ENCODE results near the gene SPATA24. TPM values are rescaled to one million over a fixed set of nuclear protein-coding genes. Genes with fewer than 3 reads are reported as not detected.
A peak's percentile ranks its signal among the peaks of the same experiment; 100 is the strongest.

The SPATA24 gene
- total and polyA plus RNA-seq, 2 of the 13 experiments (the other 11 are each of a cell fraction or from before 2014, with no cell fraction given): 6.0 to 11.1 TPM

GRCh38 chr5:139439013-139439903, 35.4 kb upstream of the SPATA24 start, which contains the start of gene DNAJC18:
Gene DNAJC18, minus strand, starts transcription at chr5:139439525. Its CDS starts 80 bp downstream, at chr5:139439445.
- Histone ChIP-seq H2AFZ (ENCODE audit: low read length) (peak within 1 kb of the TSS; percentile 87), H4K20me1 (ENCODE audit: insufficient read depth, low read length) (no peaks in the 10 kb centered on the region), H3K4me3 (replicated peaks in 1 of 3; ENCODE audit: insufficient read depth in 1 of 3, low read depth in 2 of 3, low read length in 3 of 3) (peak within 1 kb of the TSS; percentile 89 to 98 (median 89)), H3K4me1 (ENCODE audit: insufficient read depth, low read length) (peaks cover 15% of the 10 kb centered on the region), H3K27ac (ENCODE audit: extremely low read length, insufficient read depth, low read length) (peak within 1 kb of the TSS; percentile 73), H3K36me3 (replicated peaks in 1 of 2; ENCODE audit: control insufficient read depth in 1 of 2, insufficient read depth in 2 of 2, low read length in 2 of 2) (no peaks in the 10 kb centered on the region), H3K27me3 (ENCODE audit: control insufficient read depth in 1 of 2, insufficient read depth in 2 of 2, low read length in 2 of 2) (0 out of 5 replicates have a peak, but pooled peaks cover 0 to 7% of the 10 kb centered on the region in 2 experiments), H3K9me3 (ENCODE audit: low read length) (no peaks in the 10 kb centered on the region), H3K79me2 (ENCODE audit: insufficient read depth, low read length) (no peaks in the 10 kb centered on the region), H3K4me2 (ENCODE audit: low read depth, low read length) (peak within 1 kb of the TSS; percentile 94), H3K9ac (ENCODE audit: insufficient read depth, low read depth, low read length) (peak within 1 kb of the TSS; percentile 84)
- in situ Hi-C loops (cut with HindIII; ENCODE audit: extremely low pct_ligation_motif_present, low pct_unique_long_range_greater_than_20kb) (no loop called here), intact Hi-C loops (cut with micrococcal nuclease; ENCODE audit: unreplicated experiment) (loop anchor here (5.0 to 10.0 kb wide), 2 partner anchors 63 to 306 kb away; no protein-coding TSS in a partner anchor)
- CTCF ChIA-PET (ENCODE audit: low intra/inter-chr PET ratio, low total read pairs): no interaction called here
- DNase-seq (ENCODE audit: low spot score) (peak; percentile 81), FAIRE-seq (peak; percentile 92), ATAC-seq (peak; percentile 97)
- under 1% methylated on average over 31 of the region's 49 CpGs for WGBS (ENCODE audit: low lambda C conversion rate)
- BruUV-seq (replicated peaks): no TSS peak
- POLR2A ChIA-PET: interaction anchor here (0.7 to 2.4 kb wide), 25 partner anchors 9 to 241 kb away, joined by 3 to 52 read pairs (median 4); partner anchors contain the start of genes MATR3, SIL1, SPATA24 and STING1
- TF ChIP-seq GABPB1 (CRISPR knock-in tag; IDR thresholded peaks at IDR 0.05): peak; percentile 86
- TF ChIP-seq IRF1 (CRISPR knock-in tag; IDR thresholded peaks at IDR 0.05; ENCODE audit: low read depth): 0 out of 2 replicates have a peak, but pooled peaks have one; percentile 38
- no peak for TF ChIP-seq ZNF180 (CRISPR knock-in tag; IDR thresholded peaks at IDR 0.05; ENCODE audit: borderline replicate concordance, low read depth)
- TF ChIP-seq ZNF552 (CRISPR knock-in tag; IDR thresholded peaks at IDR 0.05; ENCODE audit: borderline replicate concordance): no peak
- TF ChIP-seq SP1 (IDR thresholded peaks at IDR 0.05): no peak
- TF ChIP-seq SP1 (CRISPR knock-in tag; IDR thresholded peaks at IDR 0.05): peak; percentile 22; the same call in 1 of the 2 replicates
- no peak for TF ChIP-seq NFYB (CRISPR knock-in tag; IDR thresholded peaks at IDR 0.05)
- TF ChIP-seq ZUFSP (CRISPR knock-in tag; IDR thresholded peaks at IDR 0.05; ENCODE audit: borderline replicate concordance): no peak
- no peak for TF ChIP-seq ZNF615 (CRISPR knock-in tag; IDR thresholded peaks at IDR 0.05; ENCODE audit: borderline replicate concordance)
- TF ChIP-seq RAD51 (IDR thresholded peaks at IDR 0.05; ENCODE audit: borderline replicate concordance): no peak
- no peak for TF ChIP-seq AGO2 (optimal IDR thresholded peaks at IDR 0.05; ENCODE audit: low read depth, low read length)
- no peak for TF ChIP-seq ZNF775 (CRISPR knock-in tag; IDR thresholded peaks at IDR 0.05; ENCODE audit: borderline replicate concordance)
- no peak for TF ChIP-seq ZNF652 (CRISPR knock-in tag; IDR thresholded peaks at IDR 0.05; ENCODE audit: borderline replicate concordance, low read depth)
- TF ChIP-seq CSRNP1 (CRISPR knock-in tag; IDR thresholded peaks at IDR 0.05): no peak
- TF ChIP-seq KDM5B (CRISPR knock-in tag; IDR thresholded peaks at IDR 0.05; ENCODE audit: borderline replicate concordance): peak; percentile 82; the same call in 1 of the 2 replicates
- no peak for TF ChIP-seq EP300 (IDR thresholded peaks at IDR 0.05; ENCODE audit: low read depth in 2 of 2, low read length in 2 of 2)
- TF ChIP-seq EP300 (CRISPR knock-in tag; IDR thresholded peaks at IDR 0.05; ENCODE audit: borderline replicate concordance): no peak
- TF ChIP-seq ZBTB38 (CRISPR knock-in tag; IDR thresholded peaks at IDR 0.05): no peak
- no peak for TF ChIP-seq HNRNPK (IDR thresholded peaks at IDR 0.05; ENCODE audit: low read depth, low read length, poor library complexity, severe bottlenecking)
- TF ChIP-seq ZNF841 (CRISPR knock-in tag; IDR thresholded peaks at IDR 0.05; ENCODE audit: borderline replicate concordance): no peak

Data from HepG2 (cell line).